Muscle of leg (tissue), 11 donors: Measurements from ENCODE around the gene IGF2BP1. TPM values are rescaled to one million over a fixed set of nuclear protein-coding genes. Genes with fewer than 3 reads are reported as not detected.
"Not testable (repeated sequence)": the region's sequence is repeated elsewhere in the genome, so short reads cannot be mapped to it uniquely, and the experiment has no call there.

Experiments
- DNase-seq: peaks from one replicate; pipeline ENCODE4 v3.0.0; 2013
- H3K27ac ChIP-seq: one replicate; pipeline ENCODE4 v1.5.1; 2013; ENCODE audit warnings: mild to moderate bottlenecking, low read length, control low read depth
- H3K27me3 ChIP-seq: one replicate; pipeline ENCODE4 v1.6.1; 2013; ENCODE audit warnings: low read length; ENCODE audit not compliant: control insufficient read depth, insufficient read depth
- H3K36me3 ChIP-seq: one replicate; pipeline ENCODE4 v1.6.1; 2013; ENCODE audit warnings: low read length; ENCODE audit not compliant: control insufficient read depth, insufficient read depth
- H3K4me1 ChIP-seq: one replicate; pipeline ENCODE4 v1.6.1; 2013; ENCODE audit warnings: low read length; ENCODE audit not compliant: control insufficient read depth, insufficient read depth
- H3K4me3 ChIP-seq: one replicate; pipeline ENCODE4 v1.5.1; 2013; ENCODE audit warnings: low read length, control low read depth
- H3K9me3 ChIP-seq: replicated peaks from 2 replicates; pipeline ENCODE4 v1.6.1; 2013; ENCODE audit warnings: low read depth, low read length; ENCODE audit not compliant: control insufficient read depth
- WGBS: methylation state at CpG from one replicate; pipeline ENCODE4 v1.1.5; 2013; ENCODE audit warnings: missing lambda C conversion rate; ENCODE audit not compliant: insufficient coverage; 5-methylcytosine and 5-hydroxymethylcytosine counted together
- polyA plus RNA-seq, 8 donors: library from polyadenylated mRNA; unstranded; fragments of 120-200 nt; gene quantifications; one replicate each; pipeline versions ENCODE4 v1.2.1 to v1.2.3, GENCODE V29; 2013; ENCODE audit warnings: inconsistent platforms in 1 of 8, low replicate concordance in 1 of 8; ENCODE audit not compliant: insufficient read length in 8 of 8, insufficient read depth in 1 of 8
- total RNA-seq: library from RNA; stranded (reverse); fragments of 120-200 nt; gene quantifications from one replicate; pipeline ENCODE4 v1.2.4, GENCODE V29; 2013

IGF2BP1 gene
- total and polyA plus RNA-seq, 9 donors, result 9.4 to 21.6 (median 16.8) TPM

GRCh38 chr17:49090878-49091594 is 93.9 kb downstream of the IGF2BP1 start:
- no peak for DNase-seq
- no peak overlapping the region for H3K4me3 ChIP-seq
- H3K4me1 ChIP-seq, result no peaks in the 10 kb centered on the region
- WGBS, result 100% methylated on average over 1 of the region's 10 CpGs
- H3K27ac ChIP-seq, result no peak overlapping the region
- H3K27me3 ChIP-seq, result peaks cover 2% of the 10 kb centered on the region
- no peaks in the 10 kb centered on the region for H3K36me3 ChIP-seq
- H3K9me3 ChIP-seq, result no peaks in the 10 kb centered on the region

DNA sequence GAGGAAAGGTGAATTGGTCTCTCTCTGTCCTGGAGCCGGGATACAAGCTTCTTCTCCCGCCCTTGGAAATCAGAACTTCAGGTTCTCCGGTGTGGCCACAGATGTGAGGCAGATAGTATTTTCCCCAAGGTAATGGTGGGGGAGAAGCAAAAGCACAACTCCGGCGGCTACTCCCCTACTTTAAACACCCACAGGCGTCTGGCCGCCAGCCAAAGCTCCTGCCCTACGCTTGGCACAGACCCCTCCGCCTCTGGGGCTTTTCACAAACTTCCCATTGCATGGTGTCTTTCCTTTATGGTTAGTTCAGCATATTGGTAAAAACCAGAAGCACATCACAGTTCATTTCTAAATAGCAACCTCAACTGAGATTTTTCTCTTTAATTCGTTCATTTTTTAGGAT is 95.9 kb downstream of the IGF2BP1 start:
- Histone ChIP-seq H3K4me3 (no peak overlapping the region), H3K27me3 (peaks cover 2% of the 10 kb centered on the region)
- no CpG with 5 or more reads among the region's 10 CpGs for WGBS

DNA sequence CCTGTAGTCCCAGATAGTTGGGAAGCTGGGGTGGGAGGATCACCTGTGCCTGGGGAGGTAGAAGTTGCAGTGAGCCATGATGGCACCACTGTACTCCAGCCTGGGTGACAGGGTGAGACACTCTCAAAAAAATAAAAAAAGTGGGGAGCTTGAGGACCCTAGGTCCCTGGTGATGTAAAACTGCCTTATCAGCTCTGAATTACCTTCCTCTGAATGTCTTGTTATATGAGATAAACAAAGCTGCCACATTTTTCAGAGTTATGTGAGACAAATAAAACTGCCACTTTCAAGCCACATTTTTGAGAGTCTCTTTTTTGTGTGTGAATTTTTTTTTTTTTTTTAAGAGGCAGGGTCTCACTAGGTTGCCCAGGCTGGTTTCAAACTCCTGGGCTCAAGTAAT is 103.4 kb downstream of the IGF2BP1 start:
- H3K36me3 ChIP-seq, result no peaks in the 10 kb centered on the region
- no peaks in the 10 kb centered on the region for H3K4me1 ChIP-seq
- H3K27ac ChIP-seq, result no peak overlapping the region
- no peak for DNase-seq
- no peaks in the 10 kb centered on the region for H3K9me3 ChIP-seq
- H3K27me3 ChIP-seq, result peaks cover 2% of the 10 kb centered on the region
- no peak overlapping the region for H3K4me3 ChIP-seq

More for the DNA sequence above, 95.9 kb downstream of the IGF2BP1 start:
- Histone ChIP-seq H3K4me1 (no peaks in the 10 kb centered on the region), H3K9me3 (no peaks in the 10 kb centered on the region), H3K27ac (no peak overlapping the region), H3K36me3 (no peaks in the 10 kb centered on the region)
- DNase-seq, result no peak

- no peaks in the 10 kb centered on the region for H3K36me3 ChIP-seq
- H3K27me3 ChIP-seq, result peaks cover 2% of the 10 kb centered on the region
- H3K9me3 ChIP-seq, result no peaks in the 10 kb centered on the region
- no peaks in the 10 kb centered on the region for H3K4me1 ChIP-seq
- no peak for DNase-seq
- no peak overlapping the region for H3K4me3 ChIP-seq
- WGBS, result 73% methylated on average over 4 of the region's 4 CpGs
- no peak overlapping the region for H3K27ac ChIP-seq
These were observed 103.9 kb downstream of the IGF2BP1 start for GRCh38 chr17:49101054-49101534.

DNA sequence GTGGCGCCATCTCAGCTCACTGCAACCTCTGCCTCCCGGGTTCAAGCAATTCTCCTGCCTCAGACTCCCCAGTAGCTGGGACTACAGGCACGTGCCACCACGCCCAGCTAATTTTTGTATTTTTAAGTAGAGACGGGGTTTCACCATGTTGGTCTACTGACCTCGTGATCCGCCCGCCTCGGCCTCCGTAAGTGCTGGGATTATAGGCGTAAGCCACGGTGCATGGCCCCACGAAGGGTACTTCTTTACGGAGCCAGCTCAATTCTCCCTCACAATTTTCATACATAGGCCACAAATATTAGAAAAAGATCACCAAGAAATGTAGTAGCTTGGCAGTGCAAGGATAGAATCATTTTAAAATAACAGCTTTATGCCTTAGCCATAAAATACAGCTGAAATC is 106.2 kb downstream of the IGF2BP1 start:
- WGBS, result 81% methylated on average over 8 of the region's 14 CpGs
- not testable (repeated sequence) for DNase-seq, H3K27ac ChIP-seq, H3K9me3 ChIP-seq, H3K4me3 ChIP-seq, H3K27me3 ChIP-seq, H3K36me3 ChIP-seq, H3K4me1 ChIP-seq

DNA sequence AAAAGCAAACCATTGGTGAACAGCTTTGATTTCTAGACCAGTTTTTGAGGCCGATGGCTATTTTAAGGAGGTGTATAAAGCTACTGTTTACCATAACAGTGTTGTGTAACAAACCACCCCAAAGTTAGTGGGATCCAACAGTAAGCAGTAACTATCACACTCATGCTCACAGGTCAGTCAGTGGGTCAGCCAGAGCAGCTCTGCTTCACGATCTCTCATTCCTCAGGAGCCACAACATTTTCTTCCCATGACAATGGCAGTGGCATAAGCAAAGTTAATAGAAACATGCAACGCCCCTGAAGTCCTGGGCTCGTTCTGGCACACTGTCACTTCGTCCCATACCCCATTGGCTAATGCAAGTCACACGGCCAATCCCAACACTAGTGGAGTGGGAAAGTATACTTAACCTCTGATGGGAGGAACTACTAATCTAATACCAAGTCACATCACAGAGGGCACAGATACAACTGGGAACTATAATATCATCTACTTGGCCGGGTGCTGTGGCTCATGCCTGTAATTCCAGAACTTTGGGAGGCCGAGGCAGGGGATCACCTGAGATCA is 107.4 kb downstream of the IGF2BP1 start:
- no peaks in the 10 kb centered on the region for H3K36me3 ChIP-seq
- WGBS, result 81% methylated on average over 2 of the region's 8 CpGs
- H3K4me1 ChIP-seq, result no peaks in the 10 kb centered on the region
- no peaks in the 10 kb centered on the region for H3K9me3 ChIP-seq
- no peak overlapping the region for H3K27ac ChIP-seq
- DNase-seq, result no peak
- peaks cover 2% of the 10 kb centered on the region for H3K27me3 ChIP-seq
- H3K4me3 ChIP-seq, result no peak overlapping the region

Other genes starting within 250 kb of the IGF2BP1 start
- gene TTLL6, start 180.2 kb upstream of the IGF2BP1 start, total RNA-seq, result not detected
- under 1 TPM in 2 of 8 donors, not detected in 6; 0.25 to 0.62 TPM for gene TTLL6, start 180.2 kb upstream of the IGF2BP1 start, polyA plus RNA-seq
- 22.4 TPM for gene CALCOCO2, start 166.3 kb upstream of the IGF2BP1 start, total RNA-seq
- gene CALCOCO2, start 166.3 kb upstream of the IGF2BP1 start, polyA plus RNA-seq, result 10 to 100 TPM; 40.8 to 49.1 (median 44.9) TPM
- 78.6 TPM for gene ATP5MC1, start 104.6 kb upstream of the IGF2BP1 start, total RNA-seq
- gene ATP5MC1, start 104.6 kb upstream of the IGF2BP1 start, polyA plus RNA-seq, result 100 to 1,000 TPM; 127 to 154 (median 138) TPM
- 39.3 TPM for gene UBE2Z, start 89.0 kb upstream of the IGF2BP1 start, total RNA-seq
- gene UBE2Z, start 89.0 kb upstream of the IGF2BP1 start, polyA plus RNA-seq, result 10 to 100 TPM; 53.4 to 70.7 (median 57.6) TPM
- 56.0 TPM for gene SNF8, start 52.5 kb upstream of the IGF2BP1 start, total RNA-seq
- gene SNF8, start 52.5 kb upstream of the IGF2BP1 start, polyA plus RNA-seq, result 10 to 100 TPM; 70.1 to 83.3 (median 75.3) TPM
- not detected for gene GIP, start 28.8 kb upstream of the IGF2BP1 start, total RNA-seq
- gene GIP, start 28.8 kb upstream of the IGF2BP1 start, polyA plus RNA-seq, result 1 to 10 TPM in 1 of 8 donors, under 1 TPM in 1, not detected in 6; 0.63 to 4.2 TPM
- gene B4GALNT2, start 135.4 kb downstream of the IGF2BP1 start, total RNA-seq, result under 0.01 TPM
- gene B4GALNT2, start 135.4 kb downstream of the IGF2BP1 start, polyA plus RNA-seq, result under 1 TPM; 0.06 to 0.21 (median 0.12) TPM
- 0.89 TPM for gene GNGT2, start 213.2 kb downstream of the IGF2BP1 start, total RNA-seq
- gene GNGT2, start 213.2 kb downstream of the IGF2BP1 start, polyA plus RNA-seq, result 1 to 10 TPM in 5 of 8 donors, under 1 TPM in 3; 0.57 to 1.7 (median 1.2) TPM
- 3.1 TPM for gene ABI3, start 213.3 kb downstream of the IGF2BP1 start, total RNA-seq
- gene ABI3, start 213.3 kb downstream of the IGF2BP1 start, polyA plus RNA-seq, result 1 to 10 TPM; 3.8 to 5.9 (median 4.8) TPM
- gene PHOSPHO1, start 233.4 kb downstream of the IGF2BP1 start, total RNA-seq, result 7.5 TPM
- gene PHOSPHO1, start 233.4 kb downstream of the IGF2BP1 start, polyA plus RNA-seq, result 10 to 100 TPM in 7 of 8 donors, 1 to 10 TPM in 1; 6.4 to 22.3 (median 12.7) TPM